Left ventricle myocardium superior (tissue), 1 donor: Measurements from ENCODE around the gene ACTL10. TPM values are rescaled to one million over a fixed set of nuclear protein-coding genes. Genes with fewer than 3 reads are reported as not detected.

Experiments used
- ATAC-seq: fragments of 200-7000 bp; cut with Tn5 transposase; one replicate; pipeline ENCODE4 v1.9.1; 2020; ENCODE audit warnings: mild to moderate bottlenecking, moderate library complexity
- DNase-seq: peaks from one replicate; pipeline ENCODE4 v3.0.0-alpha.2; 2020
- intact Hi-C: fragments of 100-400 bp; cut with micrococcal nuclease; formaldehyde crosslinking; loops from one replicate; pipeline ENCODE4 v1.11.0; 2022
- total RNA-seq: library from RNA; stranded (reverse); fragmentation: NEBNext Ultra II Directional; extraction: Animal tissue kit (Norgen Biotek cat#: 25700); gene quantifications from one replicate; pipeline ENCODE4 v1.2.1, GENCODE V29; 2021
- donor health status: DM: no; HTN: yes; CAD: no; lungs with severe emphysema.

ACTL10 gene
- total RNA-seq, 1 donor from 2014 or later = 0.40 TPM

DNA sequence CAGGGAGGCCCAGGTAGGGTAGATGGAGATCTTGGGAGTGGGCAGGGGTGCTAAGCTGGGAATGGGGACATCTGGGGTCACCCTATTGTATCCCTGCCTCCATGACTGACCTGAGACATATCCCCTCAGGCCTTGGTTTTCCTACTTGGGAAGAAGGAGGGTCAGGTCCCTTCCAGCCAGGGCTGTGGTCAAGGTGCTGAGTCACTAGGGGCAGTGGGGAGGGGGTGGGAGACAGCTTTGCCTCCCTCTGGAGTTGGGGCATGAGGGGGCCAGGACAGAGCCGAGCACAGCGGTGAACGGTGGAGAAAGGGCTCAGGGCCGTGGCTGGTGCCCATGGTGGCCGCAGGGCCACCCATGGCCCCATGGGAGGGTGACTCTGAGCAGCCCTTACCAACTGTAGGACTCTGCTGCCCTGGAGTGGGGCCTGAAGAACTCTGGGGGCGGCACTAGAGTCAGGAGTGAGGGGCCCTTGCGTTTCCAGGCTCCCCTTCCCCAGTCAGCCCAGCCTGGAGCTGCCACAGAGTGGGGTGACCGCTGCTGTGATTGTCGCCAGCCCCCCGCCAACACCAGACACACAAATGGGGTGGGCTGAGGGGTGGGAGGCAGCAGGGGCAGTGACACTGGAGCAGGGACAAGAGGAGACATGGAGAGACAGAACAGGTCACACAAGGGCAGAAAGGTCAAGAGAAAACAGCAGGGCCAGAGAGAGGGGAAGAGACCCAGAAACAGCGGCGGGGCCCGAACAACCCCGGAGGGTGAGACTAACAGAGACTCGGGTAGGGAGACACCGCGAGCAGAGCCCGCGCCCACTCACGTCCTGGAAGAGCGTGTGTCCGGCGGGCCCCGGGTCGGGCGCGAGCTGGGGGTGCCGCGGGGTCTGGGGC is 6.9 kb downstream of the ACTL10 start:
- ATAC-seq (peak; percentile 2), DNase-seq (no peak)
- intact Hi-C loops = no loop called here

- intact Hi-C loops = no loop called here
- ATAC-seq = peak; percentile 84
Observed at GRCh38 chr20:33674294-33675135, 7.8 kb downstream of the ACTL10 start, which contains the start of gene NECAB3. NECAB3 (minus strand) TSS chr20:33674428; CDS start chr20:33674352, 76 bp downstream.

GRCh38 chr20:33675136-33675959 is 8.6 kb downstream of the ACTL10 start:
- intact Hi-C loops = no loop called here
- DNase-seq (peak; percentile 50), ATAC-seq (peak; percentile 2)

More at GRCh38 chr20:33674294-33675135, 7.8 kb downstream of the ACTL10 start, which contains the start of gene NECAB3:
- DNase-seq = peak; percentile 94

DNA sequence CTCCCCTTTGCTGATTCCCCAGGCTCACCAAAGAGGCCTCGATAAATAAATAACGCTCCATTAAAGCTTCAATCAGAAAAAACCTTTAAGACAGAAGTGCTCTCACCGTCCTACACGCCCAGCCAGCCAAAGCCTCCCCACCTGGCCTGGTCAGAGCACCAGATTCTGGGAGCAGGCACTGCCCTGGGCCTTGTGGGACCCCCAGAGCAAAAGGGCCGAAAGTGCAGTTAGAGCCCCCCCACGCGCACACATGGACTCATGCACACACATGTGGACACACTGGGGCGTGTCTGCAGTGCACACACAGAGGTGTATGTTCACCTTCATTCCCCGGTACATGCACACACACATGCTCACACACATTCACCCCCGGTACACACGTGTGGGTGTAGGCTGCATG is 9.4 kb downstream of the ACTL10 start:
- no peak for DNase-seq
- ATAC-seq = no peak
- intact Hi-C loops = no loop called here

GRCh38 chr20:33676652-33677645 is 10.2 kb downstream of the ACTL10 start:
- no peak for DNase-seq
- no peak for ATAC-seq
- intact Hi-C loops = no loop called here

DNA sequence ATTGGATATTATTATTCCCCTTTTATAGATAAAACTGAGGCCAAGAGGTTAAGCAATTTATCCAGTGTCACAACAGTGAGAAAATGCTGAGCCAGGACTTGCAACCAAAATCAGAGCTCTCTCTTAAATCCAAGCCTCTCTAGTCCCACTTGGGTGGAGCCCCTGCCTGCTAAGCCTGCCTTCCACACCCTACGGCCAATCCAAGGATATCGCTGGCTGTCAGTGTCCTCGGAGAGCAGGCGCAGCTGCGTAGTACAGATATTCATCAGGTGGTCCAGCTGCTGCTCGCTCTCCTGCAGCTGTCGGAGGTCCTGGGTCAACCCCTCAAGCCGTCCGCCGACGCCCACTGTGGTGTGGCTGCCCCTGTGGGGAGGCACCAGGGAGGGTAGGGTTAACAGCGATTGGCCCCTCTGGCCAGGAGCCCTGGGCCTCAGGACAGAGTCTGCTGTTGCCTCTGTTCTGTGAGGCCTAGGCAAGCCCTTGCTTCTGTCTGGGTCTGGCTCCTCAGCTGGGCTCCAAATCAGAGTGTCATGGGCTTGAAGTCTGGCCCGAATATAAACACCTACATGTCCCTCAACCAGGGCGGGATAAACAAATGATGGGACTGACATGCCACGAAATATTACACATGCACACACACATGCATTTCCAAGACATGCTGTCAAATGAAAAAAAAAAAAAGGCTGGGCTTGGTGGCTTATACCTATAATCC is 11.4 kb downstream of the ACTL10 start:
- DNase-seq = peak; percentile 84
- intact Hi-C loops = no loop called here
- peak; percentile 59 for ATAC-seq

GRCh38 chr20:33679758-33680485 is 13.2 kb downstream of the ACTL10 start:
- DNase-seq (no peak), ATAC-seq (no peak)
- intact Hi-C loops = no loop called here

GRCh38 chr20:33680686-33681085 is 13.9 kb downstream of the ACTL10 start:
- intact Hi-C loops = no loop called here
- ATAC-seq (no peak), DNase-seq (no peak)

GRCh38 chr20:33681288-33681687 is 14.5 kb downstream of the ACTL10 start:
- ATAC-seq (no peak), DNase-seq (no peak)
- intact Hi-C loops = no loop called here

DNA sequence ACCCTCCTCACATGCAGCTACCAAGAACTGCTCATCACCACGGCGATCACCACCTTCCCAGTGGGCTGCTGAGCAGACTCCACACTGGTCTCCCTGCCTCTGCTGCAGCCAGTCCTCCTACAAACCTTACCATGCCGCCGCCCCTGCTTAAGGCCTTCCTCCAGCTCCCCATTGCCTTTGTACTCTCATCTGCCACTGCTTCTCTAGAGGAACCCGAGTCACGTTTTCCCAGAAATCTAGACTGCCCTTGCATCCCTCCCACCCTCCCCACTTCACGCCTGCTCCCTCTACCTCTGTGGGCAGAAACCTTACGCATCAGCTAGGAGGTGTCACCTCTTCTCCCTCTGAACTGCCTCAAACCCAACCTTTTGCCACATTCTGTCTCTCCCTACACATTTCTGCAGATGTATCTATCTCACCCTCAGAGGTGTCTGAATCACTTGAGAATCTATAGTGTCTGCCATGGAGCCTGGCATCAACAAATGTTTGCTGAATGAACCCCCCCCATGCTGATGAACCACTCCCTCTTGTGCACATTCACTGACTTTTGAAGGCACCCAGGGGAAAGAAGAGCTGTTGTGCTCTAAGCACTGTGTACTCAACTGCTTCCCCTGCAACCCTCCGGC is 15.1 kb downstream of the ACTL10 start:
- ATAC-seq = no peak
- DNase-seq = no peak
- intact Hi-C loops = no loop called here

DNA sequence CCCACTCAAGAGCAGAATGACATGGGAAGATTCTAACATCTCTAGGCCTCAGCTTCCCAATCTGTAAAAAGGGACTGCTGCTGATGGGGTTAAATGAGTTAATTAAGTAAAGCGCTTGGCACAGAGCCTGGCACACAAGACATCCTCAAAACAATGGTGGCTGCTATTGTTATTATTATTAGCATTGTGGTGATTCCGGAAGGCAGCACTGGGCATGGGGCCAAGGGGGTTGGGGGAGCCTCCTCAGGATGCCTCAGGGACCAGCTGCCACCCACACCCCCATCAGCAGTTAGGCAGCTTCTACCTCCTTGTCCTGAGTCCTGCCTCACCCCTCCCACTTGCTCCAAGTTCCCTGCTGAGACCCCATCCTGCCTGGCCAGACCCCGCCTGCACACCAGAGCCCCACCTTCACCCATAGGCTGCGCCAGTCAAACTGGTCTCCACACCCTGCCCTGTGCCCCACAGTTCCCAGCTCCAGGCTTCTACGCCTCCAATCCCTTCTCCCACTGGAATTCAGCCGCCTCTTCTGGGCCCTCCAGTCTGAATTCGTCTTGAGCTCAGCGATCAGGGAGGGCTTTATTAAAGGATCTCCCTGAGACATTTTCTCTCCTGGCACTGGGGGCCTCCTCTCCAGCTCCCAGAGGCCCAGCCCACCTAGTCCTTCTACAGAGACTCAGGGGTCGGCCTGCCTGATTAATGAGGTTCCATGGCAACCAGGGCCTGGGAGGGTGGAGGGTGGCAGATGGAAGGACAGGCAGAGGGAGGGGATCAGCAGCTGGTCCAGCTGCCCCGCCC is 18.0 kb downstream of the ACTL10 start:
- DNase-seq (no peak), ATAC-seq (no peak)
- intact Hi-C loops = no loop called here

DNA sequence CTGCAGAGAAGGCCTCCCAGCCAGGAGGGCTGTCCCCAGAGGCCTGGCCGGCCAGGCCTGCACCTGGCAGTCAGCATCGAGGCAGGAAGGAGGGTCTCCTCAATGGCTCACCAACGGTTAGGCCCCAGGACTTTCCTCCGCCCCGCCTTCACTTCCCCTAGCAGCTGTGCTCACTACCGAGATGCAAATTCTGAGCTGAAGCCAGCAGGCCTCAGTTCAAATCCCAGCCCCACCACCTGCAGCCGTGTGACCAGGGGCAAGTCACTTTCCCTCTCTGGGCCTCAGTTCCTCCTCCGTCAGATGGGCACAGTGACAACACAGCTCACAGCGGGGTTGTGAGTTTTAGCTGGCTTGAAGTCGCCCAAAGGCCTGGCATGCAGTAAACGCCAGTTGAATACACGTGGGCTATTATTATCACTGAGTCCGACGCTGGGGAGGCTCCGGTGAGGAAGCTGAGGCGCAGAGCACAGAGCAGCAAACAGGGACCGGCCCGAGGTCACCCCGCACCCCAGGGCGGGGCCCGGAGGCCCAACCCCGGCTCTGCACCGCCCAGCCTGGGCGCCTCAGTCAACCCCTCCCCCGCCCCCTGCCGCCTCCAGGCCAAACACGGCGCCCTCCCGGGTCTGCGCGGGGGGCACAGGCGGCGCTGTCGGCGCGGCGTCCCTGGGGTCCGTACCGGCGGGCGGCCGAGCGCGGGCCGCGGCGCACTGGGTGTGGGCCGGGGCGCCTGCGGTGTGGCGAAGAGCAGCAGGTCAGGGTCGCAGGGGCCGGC is 18.8 kb downstream of the ACTL10 start:
- ATAC-seq = no peak
- DNase-seq = no peak
- intact Hi-C loops = no loop called here

- intact Hi-C loops = no loop called here
- DNase-seq = peak; percentile 99
- peak; percentile 99 for ATAC-seq
Observed at GRCh38 chr20:33686100-33686983, 19.6 kb downstream of the ACTL10 start, which contains the start of gene E2F1. E2F1 (minus strand) TSS chr20:33686385; CDS start chr20:33686264, 121 bp downstream.

GRCh38 chr20:33686984-33687366 is 20.2 kb downstream of the ACTL10 start:
- ATAC-seq = no peak
- DNase-seq = no peak
- intact Hi-C loops = no loop called here
